ENCODE data around the gene PCYT2.
A peak's percentile ranks its signal among the peaks of the same experiment; 100 is the strongest.

GRCh38 chr17:81917565-81918332, 6.5 kb upstream of the PCYT2 start, which contains the start of gene SIRT7:
- peak; percentile 69 for TF ChIP-seq POLR2AphosphoS5 (IDR thresholded peaks at IDR 0.05; ENCODE audit: low read depth, low read length)
- peak; percentile 78 for TF ChIP-seq POLR2A (IDR thresholded peaks at IDR 0.05; ENCODE audit: low read depth, low read length)
- TF ChIP-seq TAF1 (IDR thresholded peaks at IDR 0.05; ENCODE audit: low read depth, low read length) = peak; percentile 63; the same call in 1 of the 2 replicates
- no peak for TF ChIP-seq PAX5 (IDR thresholded peaks at IDR 0.05; ENCODE audit: insufficient read depth, low read length, severe bottlenecking)

All from GM12891 (cell line).